H1 (cell line): Measurements from ENCODE around the gene BCL2. TPM values are rescaled to one million over a fixed set of nuclear protein-coding genes. Genes with fewer than 3 reads are reported as not detected.

ENCODE experiments used
- CHD1 ChIP-seq: IDR thresholded peaks from 2 replicates; pipeline ENCODE4 v1.6.1; 2012; ENCODE audit warnings: low read depth, low read length, improper control_type of control experiment
- HDAC6 ChIP-seq: IDR thresholded peaks from one replicate; pipeline ENCODE4 v1.7.1; 2012; ENCODE audit warnings: low read depth, mild to moderate bottlenecking, inconsistent platforms, low read length, moderate library complexity
- polyA plus RNA-seq, 7 experiments: library from polyadenylated mRNA; depleted of rRNA in 3 of 7; stranded (reverse) in 5 of 7; unstranded in 2 of 7; fragments of >200 nt in 5 of 7; fragments of 200-250 nt in 2 of 7; gene quantifications; 1 replicate in 5 of 7; 2 replicates in 1 of 7; 4 replicates in 1 of 7; pipeline versions ENCODE4 v1.2.1 to v1.2.3, GENCODE V29; 2011 to 2013; ENCODE audit warnings: missing spikeins in 2 of 7, mixed read lengths in 2 of 7
- total RNA-seq: library from RNA; stranded (reverse); fragmentation: NEBNext Ultra II Directional; extraction: Animal tissue kit (Norgen Biotek cat#: 25700); gene quantifications from 2 replicates; pipeline ENCODE4 v1.2.1, GENCODE V29; 2021

Gene BCL2
- total and polyA plus RNA-seq, 2 of the 8 experiments (the other 6 are each of a cell fraction or from before 2014, with no cell fraction given): 0.59 to 4.5 TPM

GRCh38 chr18:63084219-63084618 lies 235.3 kb downstream of the BCL2 start (continued):
- TF ChIP-seq CHD1: no peak
- no peak for TF ChIP-seq HDAC6
